ENCODE measurements around the gene PACRG.

The PACRG gene

GRCh38 chr6:163348789-163349680 is 621.3 kb downstream of the PACRG start:
- no peak overlapping the region for H3K27ac ChIP-seq
- no peak overlapping the region for H3K4me3 ChIP-seq (ENCODE audit: low read depth in 1 of 2, low read length in 1 of 2)
- no peak for TF ChIP-seq CTCF (IDR thresholded peaks at IDR 0.05)
- H3K36me3 ChIP-seq: no peaks in the 10 kb centered on the region
- no peaks in the 10 kb centered on the region for H3K9me3 ChIP-seq
- peaks cover 0 to 2% of the 10 kb centered on the region in 2 experiments for H3K4me1 ChIP-seq (ENCODE audit: control insufficient read depth in 1 of 2, insufficient read depth in 1 of 2, low read depth in 1 of 2, low read length in 1 of 2)
- H3K27me3 ChIP-seq: no peaks in the 10 kb centered on the region

GRCh38 chr6:163349696-163350095 is 621.9 kb downstream of the PACRG start:
- TF ChIP-seq CTCF (IDR thresholded peaks at IDR 0.05): no peak

GRCh38 chr6:163351013-163351412 is 623.2 kb downstream of the PACRG start:
- Histone ChIP-seq H3K27ac (no peak overlapping the region), H3K27me3 (no peaks in the 10 kb centered on the region), H3K9me3 (no peaks in the 10 kb centered on the region), H3K4me1 (ENCODE audit: control insufficient read depth in 1 of 2, insufficient read depth in 1 of 2, low read depth in 1 of 2, low read length in 1 of 2) (peaks cover 15 to 20% of the 10 kb centered on the region in 2 experiments), H3K4me3 (ENCODE audit: low read depth in 1 of 2, low read length in 1 of 2) (no peak overlapping the region), H3K36me3 (no peaks in the 10 kb centered on the region)
- TF ChIP-seq CTCF (IDR thresholded peaks at IDR 0.05): no peak

More at GRCh38 chr6:163349696-163350095, 621.9 kb downstream of the PACRG start:
- Histone ChIP-seq H3K4me3 (ENCODE audit: low read depth in 1 of 2, low read length in 1 of 2) (no peak overlapping the region), H3K27ac (no peak overlapping the region), H3K36me3 (no peaks in the 10 kb centered on the region), H3K4me1 (ENCODE audit: control insufficient read depth in 1 of 2, insufficient read depth in 1 of 2, low read depth in 1 of 2, low read length in 1 of 2) (peaks cover 3 to 6% of the 10 kb centered on the region in 2 experiments), H3K27me3 (no peaks in the 10 kb centered on the region), H3K9me3 (no peaks in the 10 kb centered on the region)

GRCh38 chr6:163352011-163352685 is 624.4 kb downstream of the PACRG start:
- Histone ChIP-seq H3K36me3 (no peaks in the 10 kb centered on the region), H3K27ac (no peak overlapping the region), H3K4me1 (ENCODE audit: control insufficient read depth in 1 of 2, insufficient read depth in 1 of 2, low read depth in 1 of 2, low read length in 1 of 2) (peaks cover 22 to 23% of the 10 kb centered on the region in 2 experiments), H3K9me3 (no peaks in the 10 kb centered on the region), H3K4me3 (ENCODE audit: low read depth in 1 of 2, low read length in 1 of 2) (no peak overlapping the region), H3K27me3 (no peaks in the 10 kb centered on the region)
- no peak for TF ChIP-seq CTCF (IDR thresholded peaks at IDR 0.05)

- no peaks in the 10 kb centered on the region for H3K9me3 ChIP-seq
- no peak overlapping the region for H3K4me3 ChIP-seq (ENCODE audit: low read depth in 1 of 2, low read length in 1 of 2)
- H3K27me3 ChIP-seq: no peaks in the 10 kb centered on the region
- no peak for TF ChIP-seq CTCF (IDR thresholded peaks at IDR 0.05)
- H3K27ac ChIP-seq: no peak overlapping the region
- H3K36me3 ChIP-seq: no peaks in the 10 kb centered on the region
- peaks cover 22 to 23% of the 10 kb centered on the region in 2 experiments for H3K4me1 ChIP-seq (ENCODE audit: control insufficient read depth in 1 of 2, insufficient read depth in 1 of 2, low read depth in 1 of 2, low read length in 1 of 2)
Observed at GRCh38 chr6:163352966-163353365, 625.2 kb downstream of the PACRG start.

Measured in neutrophil (primary cell).